DMS79 (cell line): Measurements from ENCODE around the gene KIF9.
"Not testable (repeated sequence)": the region's sequence is repeated elsewhere in the genome, so short reads cannot be mapped to it uniquely, and the experiment has no call there.

ENCODE experiments used
- DNase-seq: peaks from one replicate; lab custom pipeline; 2025; lab: John Stamatoyannopoulos, UW

KIF9 gene

DNA sequence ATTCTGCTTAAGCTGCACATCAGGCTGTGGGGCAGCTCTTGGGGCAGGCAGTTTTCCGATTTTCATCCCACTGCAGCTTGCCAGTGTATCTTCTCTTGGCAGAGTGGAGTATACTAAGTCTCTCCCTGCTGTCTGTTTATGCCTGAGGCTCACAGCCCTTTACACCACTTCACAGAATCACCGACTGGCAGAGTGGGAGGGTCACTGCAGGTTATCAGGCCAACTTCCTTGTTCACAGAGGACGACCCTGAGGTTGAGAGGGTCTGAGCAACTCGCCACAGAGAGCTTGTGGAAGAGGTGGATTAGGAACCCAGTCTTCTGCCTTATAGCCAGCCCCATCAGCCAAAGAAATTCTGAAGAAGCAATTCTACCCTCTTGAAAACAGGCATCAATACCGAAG, 30.9 kb downstream of the KIF9 start:
- no peak for DNase-seq

- DNase-seq: not testable (repeated sequence)
Measured at GRCh38 chr3:47251085-47251484, 31.5 kb downstream of the KIF9 start.

- no peak for DNase-seq
Measured at GRCh38 chr3:47250309-47251060, 32.1 kb downstream of the KIF9 start.

DNA sequence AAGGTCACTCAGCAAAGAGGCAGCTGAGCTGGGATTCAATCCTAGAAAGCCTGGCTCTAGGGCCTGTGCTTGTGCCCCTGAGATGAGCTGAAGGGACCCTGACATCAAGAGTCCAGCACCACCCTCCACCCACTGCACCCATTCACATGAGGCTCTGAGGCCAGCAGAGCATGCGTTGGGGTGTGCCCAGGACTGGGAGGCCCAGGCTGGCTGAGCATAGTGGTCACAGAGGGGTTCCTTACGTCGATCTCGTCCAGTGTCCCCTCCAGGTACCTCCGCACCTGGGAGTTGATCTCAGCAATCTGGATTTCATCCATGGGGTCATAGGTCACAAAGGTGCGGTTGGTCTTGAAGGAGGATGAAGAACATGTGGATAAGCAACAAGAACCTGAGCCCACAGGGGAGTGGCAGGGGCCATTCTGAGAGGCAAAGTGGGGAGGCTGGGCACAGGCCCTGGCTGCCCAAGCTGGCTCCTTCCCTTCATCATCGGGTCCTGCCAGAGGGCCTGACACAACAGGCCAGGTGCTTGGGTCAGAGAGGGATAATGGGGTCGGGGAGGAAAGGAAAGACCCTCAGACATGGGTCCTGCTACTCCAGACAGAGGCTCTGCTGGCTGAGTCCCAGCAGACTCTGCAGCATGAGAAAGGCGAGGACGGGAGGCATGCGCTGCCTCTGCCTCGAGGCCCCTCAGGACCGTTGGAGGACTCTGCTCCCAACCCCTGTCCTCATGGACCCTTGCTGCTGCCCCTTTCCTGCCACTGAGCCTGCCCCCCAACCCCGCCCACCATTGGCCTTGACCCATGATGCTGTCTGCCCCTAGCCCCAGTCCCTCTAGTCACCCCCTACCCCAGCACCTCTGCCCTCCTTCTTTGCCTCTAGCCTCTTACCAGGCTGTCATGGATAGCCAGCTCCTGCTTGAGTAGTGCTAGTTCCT, 35.2 kb downstream of the KIF9 start:
- no peak for DNase-seq

DNA sequence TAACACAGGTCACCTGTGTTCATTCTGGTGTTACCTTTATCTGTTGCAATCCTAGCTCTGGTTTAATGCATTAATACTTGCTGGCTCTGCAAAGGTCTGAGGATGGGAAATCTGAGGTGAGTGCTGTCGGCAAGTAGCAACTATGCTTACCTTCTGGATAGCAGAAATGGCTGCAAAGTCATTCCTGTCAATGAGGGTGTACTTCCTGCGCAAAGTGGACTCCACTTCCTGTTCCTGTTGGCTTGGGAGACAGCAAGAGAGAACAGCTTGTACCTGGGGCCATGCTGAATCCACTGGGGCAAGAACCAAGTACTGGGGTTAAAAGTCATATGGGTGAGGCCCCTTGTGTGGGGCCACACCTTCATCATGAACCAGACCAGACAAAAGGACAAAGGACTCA, 37.3 kb downstream of the KIF9 start:
- DNase-seq: no peak

- DNase-seq: no peak
Measured at GRCh38 chr3:47244531-47245100, 38.0 kb downstream of the KIF9 start.

DNA sequence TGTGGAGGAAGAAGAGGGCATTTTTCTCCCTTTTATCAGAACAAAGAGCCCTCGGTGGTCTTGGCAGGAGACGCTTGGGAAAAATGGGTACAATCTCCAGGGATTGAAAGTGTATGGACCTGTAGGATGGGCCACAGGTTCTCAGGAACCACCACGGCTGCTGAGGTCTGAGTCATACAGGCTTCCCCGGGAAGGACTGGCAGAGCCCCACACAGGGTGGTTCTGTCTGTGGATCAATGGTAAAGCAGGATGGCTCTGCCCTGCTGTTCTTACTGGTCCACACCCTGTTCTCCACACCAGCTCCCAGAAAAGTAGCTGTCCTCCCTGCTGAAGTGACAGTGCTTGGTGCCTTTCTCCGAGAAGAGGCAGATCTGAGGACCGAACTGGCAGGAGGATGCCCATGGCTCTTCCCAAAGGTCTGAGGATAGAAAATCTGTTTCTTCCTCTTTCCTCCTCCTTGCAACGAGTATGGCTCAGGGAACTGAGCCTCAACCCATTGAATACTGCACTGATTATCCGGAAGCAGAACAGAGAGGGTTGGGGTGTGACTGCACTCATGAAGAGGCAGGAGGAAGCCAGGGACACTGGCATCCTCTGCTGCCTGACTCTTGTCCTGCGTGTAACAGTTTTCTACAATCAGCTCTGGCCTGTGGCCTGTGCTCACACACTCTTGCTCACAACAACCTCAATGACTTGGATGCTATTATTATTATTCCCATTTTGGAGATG, 39.0 kb downstream of the KIF9 start:
- DNase-seq: no peak

DNA sequence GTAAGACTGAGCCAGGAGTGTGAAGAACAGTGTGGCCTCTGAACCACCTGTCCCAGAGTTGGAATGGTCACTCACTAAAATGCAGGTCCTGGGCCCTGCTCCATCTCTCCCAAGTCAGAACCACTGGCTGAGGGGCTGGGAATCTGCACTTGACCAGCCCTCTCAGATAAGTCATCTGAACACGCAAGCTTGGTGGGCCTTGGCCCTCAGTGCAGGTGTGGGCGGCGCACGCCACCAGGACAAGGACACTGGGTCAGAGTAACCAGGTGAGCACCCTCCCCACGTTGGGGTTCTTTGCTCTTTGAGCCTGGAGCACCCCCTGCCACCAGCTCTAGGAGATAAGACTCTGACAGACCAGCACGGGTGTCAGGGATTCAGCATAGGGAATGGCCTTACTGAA, 42.7 kb downstream of the KIF9 start:
- DNase-seq: no peak

DNA sequence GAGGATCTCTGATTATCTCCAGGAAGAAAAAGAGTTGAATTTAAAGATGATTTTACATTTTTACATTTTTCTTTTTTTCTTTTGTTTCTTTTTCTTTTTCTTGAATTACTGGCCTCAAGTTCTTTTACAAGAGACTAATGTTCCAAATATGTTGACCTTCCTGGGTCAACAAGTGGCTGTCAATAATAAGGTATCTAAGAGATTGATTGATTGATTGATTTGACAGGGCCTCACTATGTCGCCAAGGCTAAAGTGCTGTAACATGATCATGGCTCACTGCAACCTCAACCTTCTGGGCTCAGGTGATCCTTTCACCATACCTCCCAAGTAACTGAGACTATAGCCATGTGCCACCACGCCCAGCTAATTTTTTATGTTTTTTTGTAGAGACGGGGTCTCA, 44.6 kb downstream of the KIF9 start:
- no peak for DNase-seq

DNA sequence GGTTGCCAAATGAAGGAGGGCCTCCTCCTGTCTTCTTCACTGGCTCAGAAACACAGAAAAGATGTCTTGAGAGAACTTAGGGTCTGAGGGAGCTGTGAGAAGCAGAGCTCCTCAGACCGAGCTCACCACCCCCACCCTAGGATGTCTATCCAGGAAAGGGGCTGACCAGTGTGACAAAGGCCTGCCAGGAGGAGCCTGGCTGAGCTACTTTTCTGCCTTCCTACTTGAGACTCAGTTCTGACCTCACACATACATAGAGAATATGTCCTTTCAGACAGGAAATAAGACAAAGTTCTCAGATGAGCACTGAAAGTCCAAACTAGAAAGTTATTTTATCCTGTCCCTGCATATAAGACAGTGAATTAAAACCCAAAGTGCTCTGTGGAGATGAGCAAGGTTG, 54.5 kb downstream of the KIF9 start:
- no peak for DNase-seq

DNA sequence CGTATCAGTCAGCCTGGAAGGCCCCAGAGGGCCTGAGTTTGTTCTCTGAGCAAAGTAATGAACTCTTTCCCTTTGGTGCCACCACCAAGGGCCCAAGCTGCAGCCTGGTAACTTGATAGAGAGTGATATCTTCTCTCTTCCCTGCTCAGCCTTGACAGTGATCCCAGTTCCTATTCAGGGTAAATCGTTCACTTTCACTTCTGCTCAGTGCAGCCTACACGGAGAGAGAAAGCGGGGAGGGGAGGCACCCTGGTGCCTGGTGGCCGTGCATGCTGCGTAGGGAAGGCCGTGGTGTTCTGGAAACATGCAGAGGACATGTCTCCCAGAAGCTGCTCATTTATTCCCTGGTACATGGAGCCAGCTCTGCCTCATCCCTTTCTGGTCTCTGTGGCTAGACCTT, 54.9 kb downstream of the KIF9 start:
- no peak for DNase-seq

- no peak for DNase-seq
Measured at GRCh38 chr3:47225310-47225906, 57.2 kb downstream of the KIF9 start.

- DNase-seq: no peak
Measured at GRCh38 chr3:47223755-47224154, 58.8 kb downstream of the KIF9 start.

DNA sequence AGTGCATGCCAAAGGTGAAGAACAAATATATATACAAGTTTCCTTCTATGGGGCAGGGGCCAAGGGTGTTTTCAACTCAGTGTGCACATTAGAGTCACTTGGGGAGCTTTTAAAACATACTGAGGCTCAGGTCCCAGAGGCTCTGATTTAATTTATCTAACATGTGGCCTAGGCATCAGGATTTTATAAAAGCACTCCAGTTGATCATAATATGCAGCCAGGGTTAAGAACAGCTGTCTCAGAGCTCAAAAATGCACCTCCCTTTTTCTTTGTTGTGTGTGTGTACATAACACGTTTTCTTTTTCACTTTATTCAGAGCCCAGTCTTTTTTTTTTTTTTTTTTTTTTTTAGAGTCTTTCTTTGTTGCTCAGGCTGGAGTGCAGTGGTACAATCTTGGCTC, 60.8 kb downstream of the KIF9 start:
- no peak for DNase-seq

- no peak for DNase-seq
Measured at GRCh38 chr3:47210863-47211405, 71.7 kb downstream of the KIF9 start.

DNA sequence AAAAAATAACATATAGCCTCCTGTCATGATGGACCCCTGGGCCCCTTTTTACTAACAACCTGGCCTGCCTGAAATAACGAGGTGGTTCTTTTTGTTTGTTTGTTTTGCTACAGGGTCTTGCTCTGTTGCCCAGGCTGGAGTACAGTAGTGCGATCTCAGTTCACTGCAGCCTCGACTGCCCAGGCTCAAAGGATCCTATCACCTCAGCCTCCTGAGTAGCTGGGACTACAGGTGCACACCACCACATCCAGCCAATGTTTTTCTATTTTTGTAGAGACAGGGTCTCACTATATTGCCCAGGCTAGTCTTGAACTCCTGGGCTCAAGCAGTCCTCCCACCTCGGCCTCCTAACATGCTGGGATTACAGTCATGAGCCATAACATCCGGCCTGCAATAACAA, 76.6 kb downstream of the KIF9 start:
- not testable (repeated sequence) for DNase-seq

DNA sequence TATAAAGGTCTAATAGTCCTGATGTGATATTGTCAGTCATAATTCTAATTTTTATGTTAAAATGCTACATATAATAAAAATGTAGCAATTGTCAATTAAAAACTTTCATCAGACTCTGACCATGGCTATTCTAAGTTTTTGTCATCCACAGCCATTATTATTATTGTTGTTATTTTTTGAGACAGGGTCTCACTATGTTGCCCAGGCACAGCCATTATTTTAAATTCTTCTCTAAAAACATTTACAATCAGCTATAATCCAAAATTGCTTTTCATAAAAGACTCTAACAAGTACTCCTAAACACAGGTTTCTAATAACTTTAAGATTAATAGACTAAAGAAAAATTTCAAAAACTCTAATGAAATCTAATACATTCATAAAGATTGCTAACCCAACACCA, 77.7 kb downstream of the KIF9 start:
- no peak for DNase-seq

- no peak for DNase-seq
Measured at GRCh38 chr3:47202542-47202941, 80.1 kb downstream of the KIF9 start.

- DNase-seq: no peak
Measured at GRCh38 chr3:47197287-47197686, 85.3 kb downstream of the KIF9 start.

- no peak for DNase-seq
Measured at GRCh38 chr3:47194994-47195393, 87.6 kb downstream of the KIF9 start.
